ENCODE results near the gene IKZF4.

DNA sequence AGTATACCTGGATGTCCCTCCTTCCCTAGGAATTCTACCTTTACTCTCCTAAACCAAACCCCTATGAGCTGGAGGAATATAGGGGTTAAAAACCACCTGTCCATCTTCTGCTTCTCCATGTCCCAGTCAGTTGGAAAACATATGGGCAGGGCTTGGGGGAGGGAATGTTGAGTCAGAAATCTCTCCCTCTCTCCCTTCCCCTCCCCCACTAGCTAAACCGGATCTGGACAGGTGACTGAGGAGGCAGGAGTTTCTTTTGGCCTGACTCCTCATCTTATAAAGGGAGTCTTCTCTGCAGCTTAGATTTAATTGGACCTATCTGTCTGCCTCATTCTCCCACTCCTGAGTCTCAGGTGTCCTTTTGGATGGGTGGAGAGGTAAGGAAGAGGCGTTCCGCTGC lies 65.3 kb downstream of the IKZF4 start:
- TF ChIP-seq, protein P1, sequence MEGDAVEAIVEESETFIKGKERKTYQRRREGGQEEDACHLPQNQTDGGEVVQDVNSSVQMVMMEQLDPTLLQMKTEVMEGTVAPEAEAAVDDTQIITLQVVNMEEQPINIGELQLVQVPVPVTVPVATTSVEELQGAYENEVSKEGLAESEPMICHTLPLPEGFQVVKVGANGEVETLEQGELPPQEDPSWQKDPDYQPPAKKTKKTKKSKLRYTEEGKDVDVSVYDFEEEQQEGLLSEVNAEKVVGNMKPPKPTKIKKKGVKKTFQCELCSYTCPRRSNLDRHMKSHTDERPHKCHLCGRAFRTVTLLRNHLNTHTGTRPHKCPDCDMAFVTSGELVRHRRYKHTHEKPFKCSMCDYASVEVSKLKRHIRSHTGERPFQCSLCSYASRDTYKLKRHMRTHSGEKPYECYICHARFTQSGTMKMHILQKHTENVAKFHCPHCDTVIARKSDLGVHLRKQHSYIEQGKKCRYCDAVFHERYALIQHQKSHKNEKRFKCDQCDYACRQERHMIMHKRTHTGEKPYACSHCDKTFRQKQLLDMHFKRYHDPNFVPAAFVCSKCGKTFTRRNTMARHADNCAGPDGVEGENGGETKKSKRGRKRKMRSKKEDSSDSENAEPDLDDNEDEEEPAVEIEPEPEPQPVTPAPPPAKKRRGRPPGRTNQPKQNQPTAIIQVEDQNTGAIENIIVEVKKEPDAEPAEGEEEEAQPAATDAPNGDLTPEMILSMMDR (IDR thresholded peaks at IDR 0.05), result no peak
- no peak for TF ChIP-seq ZFX (IDR thresholded peaks at IDR 0.05; ENCODE audit: borderline replicate concordance)
